Inflammatory macrophage (primary cell): Measurements from ENCODE around the gene WWC2.
"Not testable (repeated sequence)": the region's sequence is repeated elsewhere in the genome, so short reads cannot be mapped to it uniquely, and the experiment has no call there.

Experiments
- DNase-seq, 2 donors: peaks; one replicate each; pipeline ENCODE4 v3.0.0-alpha.2; 2020 to 2022

The WWC2 gene

GRCh38 chr4:183100827-183101226, 1.8 kb downstream of the WWC2 start:
- no peak for DNase-seq

DNA sequence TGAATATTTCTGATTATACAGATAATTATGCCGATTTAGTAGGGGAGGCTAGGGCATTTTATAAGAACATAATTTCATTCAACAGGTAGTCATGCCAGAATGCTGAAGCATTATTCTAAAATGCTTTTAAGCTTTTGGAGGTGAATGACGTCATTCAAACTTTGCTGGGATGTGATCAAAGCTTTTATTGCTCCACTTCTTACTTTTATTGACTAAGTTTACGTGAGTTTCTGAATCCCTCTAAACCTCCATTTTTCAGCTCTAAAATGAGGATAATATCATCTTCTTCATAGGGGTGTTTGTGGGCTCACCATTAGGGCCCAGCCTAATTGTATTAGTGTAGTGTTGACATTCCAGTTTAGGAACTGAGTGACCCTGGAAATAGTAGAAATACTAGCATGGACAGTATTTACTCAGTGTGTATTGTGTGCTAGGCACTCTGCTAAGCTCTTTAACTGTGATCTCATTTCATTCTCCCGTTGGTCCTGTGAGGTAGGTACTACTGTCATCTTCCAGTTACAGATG, 3.0 kb downstream of the WWC2 start:
- no peak for DNase-seq

GRCh38 chr4:183105092-183105491, 6.0 kb downstream of the WWC2 start:
- DNase-seq, result no peak

GRCh38 chr4:183106839-183107238, 7.8 kb downstream of the WWC2 start:
- no peak for DNase-seq

GRCh38 chr4:183107891-183108459, 8.9 kb downstream of the WWC2 start:
- DNase-seq, result no peak

DNA sequence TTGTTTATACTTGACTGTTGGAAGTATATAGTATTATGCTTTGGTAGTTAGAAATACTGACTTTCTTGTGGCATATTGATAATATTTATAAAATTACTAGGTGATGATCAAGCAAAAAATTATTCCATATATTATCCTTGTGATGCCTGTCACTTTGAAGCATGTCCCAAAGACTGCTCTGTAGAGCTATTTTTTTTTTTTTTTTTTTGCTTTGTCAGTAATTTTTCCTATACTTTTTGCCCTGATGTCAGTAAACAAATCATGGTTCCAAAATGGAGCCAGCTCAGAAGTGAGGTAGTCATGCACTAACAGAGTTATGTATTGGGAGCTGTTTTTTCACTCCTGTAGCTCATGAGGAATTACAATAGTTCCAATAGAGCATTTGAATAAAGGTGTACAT, 11.2 kb downstream of the WWC2 start:
- DNase-seq, result no peak

GRCh38 chr4:183111452-183111885, 12.4 kb downstream of the WWC2 start:
- no peak for DNase-seq

GRCh38 chr4:183118141-183118540, 19.1 kb downstream of the WWC2 start:
- DNase-seq, result no peak

DNA sequence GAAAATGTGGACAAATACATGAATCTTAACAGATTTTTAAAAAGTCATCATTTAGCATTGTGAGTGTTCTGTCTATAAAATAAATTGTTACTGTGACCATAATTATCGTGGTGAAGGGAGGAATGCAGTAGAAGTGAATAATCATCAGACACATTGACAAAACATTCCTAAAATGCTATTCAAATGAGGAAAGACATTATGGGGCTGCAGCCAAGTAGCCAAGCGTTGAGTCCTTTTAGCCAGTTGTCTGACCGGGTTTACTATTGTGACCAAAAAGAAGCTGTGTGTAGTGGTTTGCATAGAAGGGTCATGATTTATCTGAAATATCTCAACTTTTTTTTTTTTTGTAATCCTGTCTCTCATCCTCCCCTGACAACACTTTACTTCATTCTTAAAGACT, 19.5 kb downstream of the WWC2 start:
- DNase-seq, result no peak

GRCh38 chr4:183121660-183122059, 22.6 kb downstream of the WWC2 start:
- DNase-seq, result not testable (repeated sequence)

DNA sequence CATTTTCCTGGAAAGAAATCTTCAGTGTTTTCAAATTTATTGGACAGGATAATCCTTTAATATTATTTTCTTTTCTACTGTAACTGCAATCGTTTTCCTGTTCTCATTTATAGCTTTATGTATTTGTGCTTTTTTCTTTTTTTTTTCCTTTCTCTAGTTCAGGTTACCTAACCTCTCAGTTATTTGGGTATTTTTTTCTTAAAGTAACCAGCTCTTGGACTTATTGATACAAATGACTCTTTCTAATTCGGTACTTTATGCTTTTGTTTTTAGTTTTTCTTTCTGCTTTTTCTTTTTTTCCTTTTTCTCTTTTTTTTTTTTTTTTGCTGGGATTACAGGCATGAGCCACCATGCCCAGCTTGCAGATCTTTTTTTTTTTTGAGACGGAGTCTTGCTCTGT, 25.2 kb downstream of the WWC2 start:
- DNase-seq, result no peak

DNA sequence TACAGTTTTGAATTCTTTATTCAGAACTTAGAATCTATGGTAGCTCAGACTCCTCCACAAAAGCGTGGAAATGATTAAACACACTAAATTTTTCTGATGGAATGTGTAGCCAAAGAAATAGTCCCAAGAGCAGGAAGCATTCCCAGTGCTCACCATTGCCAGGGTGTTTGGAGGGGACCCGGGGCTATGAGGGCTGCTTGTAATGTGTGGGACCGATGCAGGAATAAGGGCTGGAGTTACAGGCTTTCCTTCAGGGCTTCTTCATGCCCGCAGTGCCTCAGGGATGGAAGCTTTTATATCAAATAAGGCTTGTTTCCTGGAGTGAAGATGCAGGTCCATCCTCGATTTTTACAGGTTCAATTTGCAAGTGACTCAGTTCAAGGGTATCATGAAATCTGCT, 25.8 kb downstream of the WWC2 start:
- DNase-seq, result no peak

DNA sequence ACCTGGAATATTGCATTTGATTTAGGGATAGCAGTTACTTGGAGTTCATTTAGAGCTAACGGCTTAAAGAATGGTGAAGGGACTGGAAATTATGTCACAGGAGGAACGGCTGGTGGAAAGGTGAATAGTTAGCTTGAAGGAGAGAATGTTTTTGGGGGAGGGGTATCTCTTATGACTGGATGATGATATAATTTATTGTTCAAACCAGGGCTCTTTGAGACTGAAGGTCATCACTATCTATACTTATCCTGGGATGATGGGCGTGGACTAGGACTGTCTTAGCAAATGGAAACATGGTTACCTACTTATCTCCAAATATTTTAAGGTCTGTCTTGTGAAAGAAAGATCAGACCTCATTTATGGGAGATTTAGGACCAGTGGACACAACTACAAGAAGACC, 30.1 kb downstream of the WWC2 start:
- DNase-seq, result no peak

DNA sequence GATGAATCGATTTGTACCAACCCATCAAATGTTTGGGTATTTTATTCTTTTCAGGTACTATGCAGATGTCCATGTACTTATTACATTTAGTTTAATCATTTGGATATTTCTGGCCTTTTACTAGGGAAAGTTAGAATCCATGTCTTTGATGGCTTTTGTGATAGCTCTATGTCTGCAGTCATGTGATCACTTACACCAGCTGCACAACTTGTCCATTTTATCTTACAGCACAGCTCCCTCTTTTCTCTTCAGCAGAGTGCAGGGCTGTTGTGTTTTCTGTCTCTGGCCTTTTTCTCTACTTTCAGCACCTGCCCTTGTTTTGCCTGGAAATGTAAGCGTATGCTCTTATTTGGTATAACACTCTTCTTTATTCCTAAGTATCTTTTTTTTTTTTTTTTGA, 30.6 kb downstream of the WWC2 start:
- no peak for DNase-seq

GRCh38 chr4:183130328-183131155, 31.5 kb downstream of the WWC2 start:
- no peak for DNase-seq

GRCh38 chr4:183132081-183132480, 33.0 kb downstream of the WWC2 start:
- DNase-seq, result no peak

GRCh38 chr4:183132865-183133264, 33.8 kb downstream of the WWC2 start:
- DNase-seq, result no peak

- no peak for DNase-seq
These were observed 37.8 kb downstream of the WWC2 start for GRCh38 chr4:183136855-183137254.

- no peak for DNase-seq
These were observed 40.1 kb downstream of the WWC2 start for GRCh38 chr4:183139058-183139750.

- no peak for DNase-seq
These were observed 41.0 kb downstream of the WWC2 start for GRCh38 chr4:183139972-183140570.

DNA sequence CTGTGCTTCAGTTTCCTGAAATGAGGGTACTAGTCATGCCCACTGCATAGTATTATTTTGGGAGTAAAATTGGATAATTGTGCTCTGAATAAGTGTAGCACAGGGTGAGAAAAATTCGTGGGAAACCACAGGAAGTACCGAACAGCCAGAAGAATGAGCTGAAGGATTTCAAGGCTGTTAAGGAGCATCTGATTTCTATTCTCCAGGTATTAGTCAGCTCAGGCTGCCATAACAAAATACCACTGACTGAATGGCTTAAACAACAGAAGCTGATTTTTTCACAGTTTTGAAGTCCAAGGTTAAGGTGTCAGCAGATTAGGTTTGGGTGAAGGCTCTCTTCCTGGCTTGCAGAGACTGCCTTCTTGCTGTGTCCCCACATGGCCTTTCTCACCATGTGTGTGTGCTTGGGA, 41.9 kb downstream of the WWC2 start:
- no peak for DNase-seq

GRCh38 chr4:183141997-183142396, 42.9 kb downstream of the WWC2 start:
- DNase-seq, result no peak
